ENCODE data around the gene PP2D1.

The PP2D1 gene

DNA sequence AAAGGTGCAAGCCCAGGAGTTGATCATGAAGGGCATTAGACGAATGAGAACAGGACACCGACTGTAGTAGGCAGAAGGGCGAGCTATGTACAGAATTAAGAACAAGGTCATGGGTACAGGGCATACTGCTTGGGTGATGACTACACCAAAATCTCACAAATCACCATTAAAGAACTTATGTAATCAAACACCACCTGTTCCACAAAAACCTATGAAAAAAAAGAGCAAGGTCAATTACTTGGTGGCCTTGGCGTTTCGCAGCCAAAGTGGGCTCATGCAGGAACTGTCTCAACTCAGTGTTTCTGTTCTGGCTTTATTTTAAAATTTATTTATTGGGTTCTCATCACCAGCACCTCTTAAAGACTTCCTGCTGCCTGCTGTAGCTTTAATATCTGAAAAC, 30.3 kb upstream of the PP2D1 start:
- TF ChIP-seq, protein P1, sequence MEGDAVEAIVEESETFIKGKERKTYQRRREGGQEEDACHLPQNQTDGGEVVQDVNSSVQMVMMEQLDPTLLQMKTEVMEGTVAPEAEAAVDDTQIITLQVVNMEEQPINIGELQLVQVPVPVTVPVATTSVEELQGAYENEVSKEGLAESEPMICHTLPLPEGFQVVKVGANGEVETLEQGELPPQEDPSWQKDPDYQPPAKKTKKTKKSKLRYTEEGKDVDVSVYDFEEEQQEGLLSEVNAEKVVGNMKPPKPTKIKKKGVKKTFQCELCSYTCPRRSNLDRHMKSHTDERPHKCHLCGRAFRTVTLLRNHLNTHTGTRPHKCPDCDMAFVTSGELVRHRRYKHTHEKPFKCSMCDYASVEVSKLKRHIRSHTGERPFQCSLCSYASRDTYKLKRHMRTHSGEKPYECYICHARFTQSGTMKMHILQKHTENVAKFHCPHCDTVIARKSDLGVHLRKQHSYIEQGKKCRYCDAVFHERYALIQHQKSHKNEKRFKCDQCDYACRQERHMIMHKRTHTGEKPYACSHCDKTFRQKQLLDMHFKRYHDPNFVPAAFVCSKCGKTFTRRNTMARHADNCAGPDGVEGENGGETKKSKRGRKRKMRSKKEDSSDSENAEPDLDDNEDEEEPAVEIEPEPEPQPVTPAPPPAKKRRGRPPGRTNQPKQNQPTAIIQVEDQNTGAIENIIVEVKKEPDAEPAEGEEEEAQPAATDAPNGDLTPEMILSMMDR (IDR thresholded peaks at IDR 0.05; ENCODE audit: low read depth, low read length, missing control alignments), result no peak
- in situ Hi-C loops (cut with HindIII; ENCODE audit: low pct_ligation_motif_present, low sequenced_read_pairs), result no loop called here
- Histone ChIP-seq H3K27ac (no peak overlapping the region), H3K4me3 (ENCODE audit: low read depth, low read length) (no peak overlapping the region), H3K27me3 (replicated peaks) (no peaks in the 10 kb centered on the region), H3K36me3 (replicated peaks) (no peaks in the 10 kb centered on the region)
- DNase-seq, result no peak

DNA sequence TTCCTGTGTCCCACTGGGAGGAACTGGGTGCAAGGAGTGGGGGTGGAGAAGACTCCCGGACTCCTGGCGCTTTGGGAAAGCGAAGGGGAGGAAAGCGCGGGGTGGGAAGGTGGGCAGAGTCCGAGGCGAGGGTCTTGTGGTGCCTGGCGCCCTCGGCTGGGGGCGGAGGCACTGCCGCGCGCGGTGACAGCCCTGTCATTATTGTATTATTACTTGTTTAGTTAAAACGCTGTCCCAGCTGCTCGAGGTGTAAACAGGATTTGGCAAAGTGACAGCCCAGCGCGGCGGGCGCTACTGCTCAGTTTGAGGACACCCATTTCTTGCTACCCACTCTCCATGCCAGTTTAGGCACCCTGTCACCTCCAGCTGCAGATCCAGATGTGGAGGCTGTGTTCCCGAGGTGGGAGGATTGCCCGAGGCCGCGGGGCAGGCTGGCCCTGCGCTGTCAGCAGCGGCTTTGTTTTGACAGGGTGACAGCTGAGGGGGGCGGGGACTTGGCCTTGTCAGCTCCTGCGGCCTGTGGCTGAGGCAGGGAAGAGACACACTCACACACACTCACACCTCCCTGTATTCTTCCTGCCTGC, 29.2 kb upstream of the PP2D1 start:
- peak; percentile 46 for DNase-seq
- no peaks in the 10 kb centered on the region for H3K36me3 ChIP-seq (replicated peaks)
- in situ Hi-C loops (cut with HindIII; ENCODE audit: low pct_ligation_motif_present, low sequenced_read_pairs), result no loop called here
- TF ChIP-seq, protein P1 (IDR thresholded peaks at IDR 0.05; ENCODE audit: low read depth, low read length, missing control alignments), result no peak
- peak overlapping the region; percentile 77 for H3K4me3 ChIP-seq (ENCODE audit: low read depth, low read length)
- H3K27ac ChIP-seq, result no peak overlapping the region
- H3K27me3 ChIP-seq (replicated peaks), result no peaks in the 10 kb centered on the region

DNA sequence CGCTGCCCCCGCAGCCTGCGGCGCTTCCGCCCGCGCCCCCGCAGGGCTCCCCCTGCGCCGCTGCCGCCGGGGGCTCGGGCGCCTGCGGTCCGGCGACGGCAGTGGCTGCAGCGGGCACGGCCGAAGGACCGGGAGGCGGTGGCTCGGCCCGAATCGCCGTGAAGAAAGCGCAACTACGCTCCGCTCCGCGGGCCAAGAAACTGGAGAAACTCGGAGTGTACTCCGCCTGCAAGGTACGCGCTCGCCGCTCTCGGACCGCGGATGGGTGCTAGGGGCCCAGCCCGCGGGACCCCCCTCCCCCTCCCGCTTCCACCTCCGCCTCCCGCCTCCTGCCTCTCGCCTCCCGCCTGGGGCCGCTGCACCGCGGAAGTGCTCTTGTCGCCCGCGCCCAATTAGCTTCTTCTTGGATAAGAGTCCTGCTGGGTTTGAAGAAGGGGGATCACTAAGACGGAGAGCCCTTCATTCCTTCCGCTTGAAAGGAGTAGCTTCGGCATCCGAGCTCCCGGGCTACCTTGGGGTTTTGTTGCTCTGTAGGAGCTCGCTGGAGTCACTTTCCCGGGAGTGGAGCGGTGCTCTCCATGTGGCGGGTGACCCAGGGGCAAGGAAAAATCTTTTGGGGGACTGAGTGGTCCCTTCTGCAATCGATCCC, 28.6 kb upstream of the PP2D1 start:
- in situ Hi-C loops (cut with HindIII; ENCODE audit: low pct_ligation_motif_present, low sequenced_read_pairs), result no loop called here

DNA sequence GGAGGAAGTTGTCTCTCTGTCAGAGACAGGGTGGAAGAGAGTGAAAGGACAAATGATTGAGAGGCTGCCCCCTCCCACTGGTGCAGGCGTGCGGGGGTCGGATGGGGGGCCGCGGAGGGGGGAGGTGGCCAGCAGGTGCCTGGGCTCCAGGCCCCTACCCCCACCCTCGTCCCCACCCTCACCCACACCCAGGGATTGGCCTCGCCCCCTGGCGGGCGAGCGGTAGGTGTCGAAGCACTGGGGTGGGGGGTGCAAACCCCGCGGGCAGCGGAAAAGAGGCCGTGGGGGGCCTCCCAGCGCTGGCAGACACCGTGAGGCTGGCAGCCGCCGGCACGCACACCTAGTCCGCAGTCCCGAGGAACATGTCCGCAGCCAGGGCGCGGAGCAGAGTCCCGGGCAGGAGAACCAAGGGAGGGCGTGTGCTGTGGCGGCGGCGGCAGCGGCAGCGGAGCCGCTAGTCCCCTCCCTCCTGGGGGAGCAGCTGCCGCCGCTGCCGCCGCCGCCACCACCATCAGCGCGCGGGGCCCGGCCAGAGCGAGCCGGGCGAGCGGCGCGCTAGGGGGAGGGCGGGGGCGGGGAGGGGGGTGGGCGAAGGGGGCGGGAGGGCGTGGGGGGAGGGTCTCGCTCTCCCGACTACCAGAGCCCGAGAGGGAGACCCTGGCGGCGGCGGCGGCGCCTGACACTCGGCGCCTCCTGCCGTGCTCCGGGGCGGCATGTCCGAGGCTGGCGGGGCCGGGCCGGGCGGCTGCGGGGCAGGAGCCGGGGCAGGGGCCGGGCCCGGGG, 27.9 kb upstream of the PP2D1 start, which contains the start of gene KAT2B:
Gene KAT2B (plus strand): TSS at position 682 of the 783 bp plus-strand sequence. CDS start 32 bp downstream, at position 714.
- TF ChIP-seq, protein P1 (IDR thresholded peaks at IDR 0.05; ENCODE audit: low read depth, low read length, missing control alignments), result peak; percentile 73
- in situ Hi-C loops (cut with HindIII; ENCODE audit: low pct_ligation_motif_present, low sequenced_read_pairs), result no loop called here
- H3K36me3 ChIP-seq (replicated peaks), result no peaks in the 10 kb centered on the region
- no peak within 1 kb of the TSS for H3K27ac ChIP-seq
- no peaks in the 10 kb centered on the region for H3K27me3 ChIP-seq (replicated peaks)
- peak within 1 kb of the TSS; percentile 77 for H3K4me3 ChIP-seq (ENCODE audit: low read depth, low read length)
- peak; percentile 36 for DNase-seq

More for the DNA sequence above, 28.6 kb upstream of the PP2D1 start:
- Histone ChIP-seq H3K27ac (no peak overlapping the region), H3K4me3 (ENCODE audit: low read depth, low read length) (peak overlapping the region; percentile 77), H3K36me3 (replicated peaks) (no peaks in the 10 kb centered on the region), H3K27me3 (replicated peaks) (no peaks in the 10 kb centered on the region)
- DNase-seq, result peak; percentile 42
- TF ChIP-seq, protein P1 (IDR thresholded peaks at IDR 0.05; ENCODE audit: low read depth, low read length, missing control alignments), result peak; percentile 25

DNA sequence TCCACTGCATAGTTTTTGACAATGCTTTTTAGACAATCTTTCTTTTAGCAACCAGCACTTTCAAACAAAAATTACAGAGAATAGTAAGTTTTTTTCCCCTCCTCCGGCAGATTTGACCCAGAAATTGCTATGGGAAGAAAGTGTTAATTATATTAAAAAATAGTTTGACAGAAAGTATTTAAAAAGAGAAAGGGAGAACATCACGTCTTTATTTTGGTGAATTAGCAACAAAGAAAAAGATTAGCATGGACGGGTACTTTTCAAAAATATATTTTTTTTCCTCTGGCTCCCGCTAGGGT, 27.4 kb upstream of the PP2D1 start:
- H3K27ac ChIP-seq, result no peak overlapping the region
- H3K27me3 ChIP-seq (replicated peaks), result no peaks in the 10 kb centered on the region
- in situ Hi-C loops (cut with HindIII; ENCODE audit: low pct_ligation_motif_present, low sequenced_read_pairs), result no loop called here
- H3K36me3 ChIP-seq (replicated peaks), result no peaks in the 10 kb centered on the region
- TF ChIP-seq, protein P1 (IDR thresholded peaks at IDR 0.05; ENCODE audit: low read depth, low read length, missing control alignments), result no peak
- H3K4me3 ChIP-seq (ENCODE audit: low read depth, low read length), result peak overlapping the region; percentile 77
- no peak for DNase-seq
